Stimulated activated CD4-positive, alpha-beta T cell treated with anti-CD3 and anti-CD28 coated beads, Interleukin-1b, Interleukin-23, amount 100 ng/mL, for 24 hours (primary cell): Measurements from ENCODE around the gene ANAPC10.
"Not testable (repeated sequence)": the region's sequence is repeated elsewhere in the genome, so short reads cannot be mapped to it uniquely, and the experiment has no call there.

Experiments used
- DNase-seq, 4 experiments: peaks; one replicate each; pipeline ENCODE4 v3.0.0-alpha.2; 2020; ENCODE audit warnings: low read depth in 4 of 4, low spot score in 1 of 4

ANAPC10 gene

GRCh38 chr4:145012841-145013240 lies 85.2 kb downstream of the ANAPC10 start:
- DNase-seq = no peak

- no peak for DNase-seq
Measured at GRCh38 chr4:145011636-145012035, 86.4 kb downstream of the ANAPC10 start.

GRCh38 chr4:145010315-145010714 lies 87.7 kb downstream of the ANAPC10 start:
- DNase-seq = not testable (repeated sequence)

- DNase-seq = no peak
Measured at GRCh38 chr4:145003675-145004074, 94.3 kb downstream of the ANAPC10 start.

GRCh38 chr4:145001635-145002034 lies 96.4 kb downstream of the ANAPC10 start:
- no peak for DNase-seq

GRCh38 chr4:145000656-145001055 lies 97.3 kb downstream of the ANAPC10 start:
- DNase-seq = not testable (repeated sequence)

- DNase-seq = no peak
Measured at GRCh38 chr4:144989306-144989705, 108.7 kb downstream of the ANAPC10 start.

- no peak for DNase-seq
Measured at GRCh38 chr4:144985531-144985930, 112.5 kb downstream of the ANAPC10 start.

- DNase-seq = no peak
Measured at GRCh38 chr4:144985014-144985413, 113.0 kb downstream of the ANAPC10 start.

- no peak for DNase-seq
Measured at GRCh38 chr4:144984241-144984640, 113.8 kb downstream of the ANAPC10 start.

- DNase-seq = no peak
Measured at GRCh38 chr4:144975718-144976117, 122.3 kb downstream of the ANAPC10 start.

- DNase-seq = no peak
Measured at GRCh38 chr4:144970597-144970996, 127.4 kb downstream of the ANAPC10 start.

- DNase-seq = no peak
Measured at GRCh38 chr4:144969821-144970220, 128.2 kb downstream of the ANAPC10 start.

- DNase-seq = no peak
Measured at GRCh38 chr4:144968606-144969005, 129.4 kb downstream of the ANAPC10 start.

GRCh38 chr4:144967161-144967560 lies 130.8 kb downstream of the ANAPC10 start:
- DNase-seq = no peak

GRCh38 chr4:144962300-144962699 lies 135.7 kb downstream of the ANAPC10 start:
- DNase-seq = no peak

- DNase-seq = no peak
Measured at GRCh38 chr4:144955104-144955503, 142.9 kb downstream of the ANAPC10 start.

- DNase-seq = no peak
Measured at GRCh38 chr4:144954230-144954629, 143.8 kb downstream of the ANAPC10 start.

- no peak for DNase-seq
Measured at GRCh38 chr4:144948421-144948820, 149.6 kb downstream of the ANAPC10 start.

GRCh38 chr4:144948009-144948408 lies 150.0 kb downstream of the ANAPC10 start:
- DNase-seq = no peak
